CD14-positive monocyte (primary cell): Measurements from ENCODE around the gene ZCCHC17. TPM values are rescaled to one million over a fixed set of nuclear protein-coding genes. Genes with fewer than 3 reads are reported as not detected.
A peak's percentile ranks its signal among the peaks of the same experiment; 100 is the strongest.

Experiments used
- DNase-seq, 3 donors: peaks; one replicate each; pipeline ENCODE4 v3.0.0-alpha.2; 2011 to 2022
- H2AFZ ChIP-seq: 2 replicates; pipeline ENCODE4 v1.6.0; 2012; ENCODE audit warnings: mild to moderate bottlenecking, low read depth, low read length, inconsistent platforms; ENCODE audit not compliant: insufficient read depth, poor library complexity, severe bottlenecking
- H3K27ac ChIP-seq, 2 donors: 1 replicate in 1 of 2; 2 replicates in 1 of 2; pipeline ENCODE4 v1.5.1; 2012 to 2013; ENCODE audit warnings: low read length in 2 of 2, control low read depth in 1 of 2, inconsistent platforms in 1 of 2, low read depth in 1 of 2, mild to moderate bottlenecking in 1 of 2
- H3K27me3 ChIP-seq, 2 donors: one replicate each; pipeline versions ENCODE4 v1.6.0 to v1.6.1; 2011 to 2013; ENCODE audit warnings: low read length in 2 of 2; ENCODE audit not compliant: control insufficient read depth in 2 of 2, insufficient read depth in 2 of 2
- H3K36me3 ChIP-seq, 2 donors: replicated peaks in 1 of 2; 1 replicate in 1 of 2; 2 replicates in 1 of 2; pipeline versions ENCODE4 v1.5.1 to v1.6.1; 2012 to 2013; ENCODE audit warnings: low read length in 2 of 2, control low read depth in 1 of 2, inconsistent platforms in 1 of 2, mild to moderate bottlenecking in 1 of 2; ENCODE audit not compliant: insufficient read depth in 2 of 2, control insufficient read depth in 1 of 2
- H3K4me1 ChIP-seq, 2 donors: 1 replicate in 1 of 2; 2 replicates in 1 of 2; pipeline versions ENCODE4 v1.5.1 to v1.6.1; 2012 to 2013; ENCODE audit warnings: low read length in 2 of 2, control low read depth in 1 of 2, inconsistent platforms in 1 of 2, mild to moderate bottlenecking in 1 of 2, moderate library complexity in 1 of 2; ENCODE audit not compliant: insufficient read depth in 2 of 2, control insufficient read depth in 1 of 2
- H3K4me2 ChIP-seq: replicated peaks from 2 replicates; pipeline ENCODE3; 2012; ENCODE audit warnings: low read length, moderate library complexity, mild to moderate bottlenecking; ENCODE audit not compliant: poor library complexity, severe bottlenecking; ENCODE audit errors: extremely low read depth
- H3K4me3 ChIP-seq, 3 experiments: fragments of 200-600 bp in 1 of 3; sonication (generic) in 1 of 3; replicated peaks in 1 of 3; 1 replicate in 2 of 3; 2 replicates in 1 of 3; pipeline ENCODE4 v1.5.1; 2011 to 2013; ENCODE audit warnings: low read length in 3 of 3, mild to moderate bottlenecking in 3 of 3, control low read depth in 2 of 3, low read depth in 2 of 3, inconsistent platforms in 1 of 3, moderate library complexity in 1 of 3
- H3K79me2 ChIP-seq: 2 replicates; pipeline ENCODE4 v1.6.0; 2012; ENCODE audit warnings: mild to moderate bottlenecking, control low read depth, inconsistent platforms, low read length, moderate library complexity; ENCODE audit not compliant: insufficient read depth
- H3K9ac ChIP-seq: 2 replicates; pipeline ENCODE4 v1.6.0; 2017; ENCODE audit warnings: low read length, mild to moderate bottlenecking; ENCODE audit not compliant: insufficient read depth, poor library complexity, severe bottlenecking
- H3K9me3 ChIP-seq, 2 donors: replicated peaks in 1 of 2; 1 replicate in 1 of 2; 2 replicates in 1 of 2; pipeline versions ENCODE4 v1.5.1 to v1.6.1; 2012 to 2013; ENCODE audit warnings: low read length in 2 of 2, control low read depth in 1 of 2; ENCODE audit not compliant: control insufficient read depth in 1 of 2, insufficient read depth in 1 of 2
- H4K20me1 ChIP-seq: 2 replicates; pipeline ENCODE4 v1.6.0; 2012; ENCODE audit warnings: mild to moderate bottlenecking, low read length, control low read depth, moderate library complexity; ENCODE audit not compliant: insufficient read depth
- H3K27ac Mint-ChIP-seq, 7 donors: one replicate each; pipeline ENCODE4 v1.8.0; 2020; ENCODE audit warnings: mild to moderate bottlenecking in 7 of 7, mixed read lengths in 7 of 7, moderate library complexity in 6 of 7, inconsistent platforms in 2 of 7
- H3K27me3 Mint-ChIP-seq, 3 donors: one replicate each; pipeline ENCODE4 v1.8.0; 2021 to 2022; ENCODE audit warnings: low read depth in 3 of 3, mild to moderate bottlenecking in 3 of 3, mixed read lengths in 3 of 3, moderate library complexity in 3 of 3, inconsistent platforms in 1 of 3
- H3K36me3 Mint-ChIP-seq, 2 donors: one replicate each; pipeline ENCODE4 v1.8.0; 2020; ENCODE audit warnings: mixed read lengths in 2 of 2, inconsistent platforms in 1 of 2, mild to moderate bottlenecking in 1 of 2
- H3K4me1 Mint-ChIP-seq: one replicate; pipeline ENCODE4 v1.8.0; 2020; ENCODE audit warnings: mild to moderate bottlenecking, mixed read lengths
- H3K4me3 Mint-ChIP-seq, 2 donors: one replicate each; pipeline ENCODE4 v1.8.0; 2020; ENCODE audit warnings: mild to moderate bottlenecking in 2 of 2, mixed read lengths in 2 of 2, moderate library complexity in 1 of 2
- H3K9me3 Mint-ChIP-seq, 7 donors: one replicate each; pipeline ENCODE4 v1.8.0; 2020 to 2022; ENCODE audit warnings: mixed read lengths in 7 of 7, mild to moderate bottlenecking in 6 of 7, moderate library complexity in 6 of 7, inconsistent platforms in 2 of 7
- WGBS: methylation state at CpG from one replicate; pipeline ENCODE4 v1.1.5; 2013; ENCODE audit warnings: missing lambda C conversion rate; ENCODE audit not compliant: insufficient coverage; 5-methylcytosine and 5-hydroxymethylcytosine counted together
- intact Hi-C, 2 donors: fragments of 100-400 bp; cut with micrococcal nuclease; formaldehyde crosslinking; loops; one replicate each; pipeline versions ENCODE4 v1.15.0 to v1.15.1; 2023
- polyA plus RNA-seq, 3 donors: library from polyadenylated mRNA; depleted of rRNA in 1 of 3; unstranded in 2 of 3; stranded (reverse) in 1 of 3; fragments of 300-500 nt in 2 of 3; fragments of >200 nt in 1 of 3; fragmentation: Illumina TruSeq in 2 of 3; gene quantifications; 1 replicate in 2 of 3; 2 replicates in 1 of 3; pipeline ENCODE4 v1.2.3, GENCODE V29; 2012 to 2021
- TF ChIP-seq, protein P1 (sequence below): fragments of 200-600 bp; IDR thresholded peaks from one replicate; pipeline ENCODE4 v1.8.0; 2022; ENCODE audit warnings: antibody characterized with exemption, mild to moderate bottlenecking

Gene ZCCHC17
- polyA plus RNA-seq, 3 donors, result 17.0 to 32.3 (median 29.3) TPM

DNA sequence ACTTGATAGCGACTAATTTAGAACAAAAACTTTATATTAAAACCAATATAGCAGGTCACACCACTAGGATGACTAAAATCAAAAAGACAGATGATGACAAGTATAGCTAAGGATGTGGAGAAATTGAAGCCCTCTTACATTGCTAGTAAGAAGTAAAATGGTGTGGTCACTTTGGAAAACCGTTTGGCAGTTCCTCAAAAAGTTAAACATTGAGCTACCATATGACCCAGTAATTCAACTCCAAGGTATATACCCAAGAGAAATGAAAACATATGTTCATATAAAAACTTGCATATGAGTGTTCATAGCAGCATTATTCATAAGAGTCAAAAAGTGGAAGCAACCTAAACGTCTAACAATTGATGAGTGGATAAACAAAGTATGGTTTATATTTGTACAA lies 103.1 kb downstream of the ZCCHC17 start:
- H3K9ac ChIP-seq, result no peak overlapping the region

DNA sequence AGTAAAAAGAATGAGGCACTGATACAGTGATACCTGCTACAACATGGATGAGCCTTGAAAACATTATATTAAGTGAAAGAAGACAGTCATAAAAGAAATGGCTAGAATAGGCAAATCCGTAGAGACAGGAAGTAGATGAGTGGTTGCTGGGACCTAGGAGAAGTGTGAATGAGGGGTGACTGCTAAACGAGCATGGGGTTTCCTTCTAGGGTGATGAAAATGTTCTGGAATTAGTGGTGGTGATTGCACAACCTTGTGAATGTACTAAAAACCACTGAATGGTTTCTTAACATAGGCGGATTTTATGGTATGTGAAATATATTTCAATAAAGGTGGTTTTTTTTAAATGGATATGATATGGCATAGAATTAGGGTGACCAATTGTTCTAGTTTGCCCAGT lies 103.6 kb downstream of the ZCCHC17 start:
- no peak overlapping the region for H3K4me2 ChIP-seq

More for the DNA sequence above, 103.1 kb downstream of the ZCCHC17 start:
- no peaks in the 10 kb centered on the region for H3K79me2 ChIP-seq
- Mint-ChIP-seq H3K9me3 (no peaks in the 10 kb centered on the region), H3K27me3 (peaks cover 0 to 7% (median 4%) of the 10 kb centered on the region in 3 donors), H3K27ac (no peak overlapping the region), H3K4me3 (no peak overlapping the region), H3K36me3 (no peaks in the 10 kb centered on the region), H3K4me1 (peaks cover 36% of the 10 kb centered on the region)
- no peaks in the 10 kb centered on the region for H3K9me3 ChIP-seq
- TF ChIP-seq, protein P1, sequence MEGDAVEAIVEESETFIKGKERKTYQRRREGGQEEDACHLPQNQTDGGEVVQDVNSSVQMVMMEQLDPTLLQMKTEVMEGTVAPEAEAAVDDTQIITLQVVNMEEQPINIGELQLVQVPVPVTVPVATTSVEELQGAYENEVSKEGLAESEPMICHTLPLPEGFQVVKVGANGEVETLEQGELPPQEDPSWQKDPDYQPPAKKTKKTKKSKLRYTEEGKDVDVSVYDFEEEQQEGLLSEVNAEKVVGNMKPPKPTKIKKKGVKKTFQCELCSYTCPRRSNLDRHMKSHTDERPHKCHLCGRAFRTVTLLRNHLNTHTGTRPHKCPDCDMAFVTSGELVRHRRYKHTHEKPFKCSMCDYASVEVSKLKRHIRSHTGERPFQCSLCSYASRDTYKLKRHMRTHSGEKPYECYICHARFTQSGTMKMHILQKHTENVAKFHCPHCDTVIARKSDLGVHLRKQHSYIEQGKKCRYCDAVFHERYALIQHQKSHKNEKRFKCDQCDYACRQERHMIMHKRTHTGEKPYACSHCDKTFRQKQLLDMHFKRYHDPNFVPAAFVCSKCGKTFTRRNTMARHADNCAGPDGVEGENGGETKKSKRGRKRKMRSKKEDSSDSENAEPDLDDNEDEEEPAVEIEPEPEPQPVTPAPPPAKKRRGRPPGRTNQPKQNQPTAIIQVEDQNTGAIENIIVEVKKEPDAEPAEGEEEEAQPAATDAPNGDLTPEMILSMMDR, result no peak
- no CpG with 5 or more reads among the region's 3 CpGs for WGBS
- intact Hi-C loops, result loop anchor here in 1 of 2 donors (5.0 kb wide), 1 partner anchor 147 kb away; no protein-coding TSS in a partner anchor
- no peaks in the 10 kb centered on the region for H3K27me3 ChIP-seq
- H3K36me3 ChIP-seq, result no peaks in the 10 kb centered on the region
- H3K4me2 ChIP-seq, result no peak overlapping the region
- DNase-seq, result no peak
- H2AFZ ChIP-seq, result no peak overlapping the region
- H3K4me3 ChIP-seq, result no peak overlapping the region
- H4K20me1 ChIP-seq, result no peaks in the 10 kb centered on the region
- no peak overlapping the region for H3K27ac ChIP-seq
- peaks cover 12 to 31% of the 10 kb centered on the region in 2 donors for H3K4me1 ChIP-seq

More for the DNA sequence above, 103.6 kb downstream of the ZCCHC17 start:
- no peak overlapping the region for H2AFZ ChIP-seq
- Mint-ChIP-seq H3K4me1 (peaks cover 33% of the 10 kb centered on the region), H3K9me3 (no peaks in the 10 kb centered on the region), H3K4me3 (no peak overlapping the region), H3K36me3 (no peaks in the 10 kb centered on the region), H3K27me3 (peaks cover 0 to 7% (median 3%) of the 10 kb centered on the region in 3 donors), H3K27ac (peak overlapping the region in 1 of 7 donors; percentile 63)
- no peaks in the 10 kb centered on the region for H3K79me2 ChIP-seq
- H3K27ac ChIP-seq, result no peak overlapping the region
- no peak overlapping the region for H3K4me3 ChIP-seq
- H3K4me1 ChIP-seq, result peaks cover 12 to 28% of the 10 kb centered on the region in 2 donors
- H4K20me1 ChIP-seq, result no peaks in the 10 kb centered on the region
- peak in 2 of 3 donors; percentile 49 to 59 for DNase-seq
- no peaks in the 10 kb centered on the region for H3K27me3 ChIP-seq
- TF ChIP-seq, protein P1, result no peak
- H3K9me3 ChIP-seq, result no peaks in the 10 kb centered on the region
- H3K36me3 ChIP-seq, result no peaks in the 10 kb centered on the region
- 0% methylated on average over 3 of the region's 3 CpGs for WGBS
- intact Hi-C loops, result no loop called here
- H3K9ac ChIP-seq, result no peak overlapping the region
